GM12891 (cell line): ENCODE measurements around the gene CD276.
"Not testable (repeated sequence)": the region's sequence is repeated elsewhere in the genome, so short reads cannot be mapped to it uniquely, and the experiment has no call there.

Experiments
- DNase-seq: peaks from one replicate; pipeline ENCODE4 v3.0.0; 2011; ENCODE audit warnings: low spot score; ENCODE audit not compliant: insufficient read length
- FAIRE-seq: peaks from 2 replicates; lab custom pipeline; 2011; peaks lifted over from hg19 to GRCh38; lab: Jason Lieb, UNC
- PAX5 ChIP-seq: IDR thresholded peaks from 2 replicates; pipeline ENCODE4 v1.6.1; 2011; ENCODE audit warnings: low read length, moderate library complexity, mild to moderate bottlenecking; ENCODE audit not compliant: insufficient read depth, severe bottlenecking
- POLR2A ChIP-seq: IDR thresholded peaks from 2 replicates; pipeline ENCODE4 v1.6.1; 2011; ENCODE audit warnings: low read depth, low read length, control low read depth
- POLR2AphosphoS5 ChIP-seq: IDR thresholded peaks from 2 replicates; pipeline ENCODE4 v1.6.1; 2011; ENCODE audit warnings: low read depth, low read length, control low read depth
- POU2F2 ChIP-seq: IDR thresholded peaks from 2 replicates; pipeline ENCODE4 v1.6.1; 2011; ENCODE audit warnings: low read depth, mild to moderate bottlenecking, control low read depth, low read length, moderate library complexity
- SPI1 ChIP-seq: IDR thresholded peaks from 2 replicates; pipeline ENCODE4 v1.6.1; 2011; ENCODE audit warnings: low read depth, low read length, control low read depth
- TAF1 ChIP-seq: IDR thresholded peaks from 2 replicates; pipeline ENCODE4 v1.6.1; 2011; ENCODE audit warnings: low read depth, low read length, control low read depth

The CD276 gene

DNA sequence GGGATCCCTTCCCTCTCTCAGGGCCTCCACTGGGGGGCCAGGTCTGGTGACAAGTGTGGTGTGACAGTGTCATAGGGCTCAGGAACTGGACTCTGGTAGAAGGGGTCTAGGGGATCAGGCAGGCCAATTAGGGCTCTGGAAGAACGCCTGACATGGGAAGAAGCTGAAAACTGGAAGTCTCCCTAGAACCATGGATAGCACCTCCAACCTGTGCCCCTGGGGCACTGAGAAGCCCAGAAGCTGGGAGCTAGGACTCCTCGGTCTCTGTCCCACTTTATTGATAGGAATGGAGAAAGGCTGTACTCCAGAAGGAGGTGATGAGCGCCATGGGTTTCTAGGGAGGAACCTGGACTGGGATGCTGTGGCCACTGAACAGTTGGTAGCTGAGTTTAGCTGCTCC, 38.2 kb downstream of the CD276 start:
- TF ChIP-seq POLR2A: no peak
- no peak for TF ChIP-seq SPI1
- no peak for TF ChIP-seq PAX5
- no peak for FAIRE-seq
- DNase-seq: no peak

DNA sequence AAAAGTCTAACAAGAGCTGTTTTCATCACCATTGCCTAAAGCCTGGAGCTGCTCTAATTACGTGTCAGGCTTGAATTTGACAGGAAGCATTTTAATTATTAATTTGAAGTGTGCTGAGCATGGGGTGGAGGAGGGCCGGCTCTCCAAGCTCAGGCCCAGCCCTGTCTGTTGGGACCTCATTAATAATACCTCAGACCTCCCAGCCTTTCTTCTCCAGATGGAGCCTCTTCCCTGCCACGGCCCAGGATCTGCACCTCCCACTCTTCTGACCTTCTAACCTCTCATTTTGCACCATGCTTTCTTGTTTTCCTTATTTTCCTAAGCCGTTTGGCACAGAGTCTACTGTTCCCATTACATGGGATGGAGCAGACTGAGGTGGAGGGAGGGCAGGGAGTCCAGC, 39.0 kb downstream of the CD276 start:
- DNase-seq (no peak), FAIRE-seq (no peak)
- TF ChIP-seq TAF1 (no peak), POU2F2 (no peak), POLR2A (no peak), PAX5 (no peak), SPI1 (no peak), POLR2AphosphoS5 (no peak)

DNA sequence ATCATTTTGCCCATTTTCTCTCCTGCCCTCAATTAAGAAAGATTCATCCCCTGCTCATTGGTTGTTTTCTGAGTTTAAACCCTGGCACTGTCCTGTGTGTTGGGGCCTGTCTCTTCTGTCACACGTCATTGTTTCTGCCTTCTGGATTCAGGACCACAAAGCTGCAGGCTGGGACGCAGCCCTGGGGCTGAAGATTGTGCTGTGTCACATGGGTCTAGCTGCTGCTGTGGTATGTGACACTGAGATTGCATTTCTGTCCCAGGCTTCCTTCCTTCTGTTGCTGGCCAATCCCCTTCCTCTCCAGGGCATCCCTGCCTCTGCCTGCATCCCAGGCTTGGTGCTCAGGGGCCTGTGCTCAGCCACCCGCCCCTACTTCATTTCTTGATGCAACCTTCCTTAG, 40.0 kb downstream of the CD276 start:
- TF ChIP-seq SPI1 (no peak), PAX5 (no peak), POU2F2 (no peak), TAF1 (no peak), POLR2AphosphoS5 (no peak), POLR2A (no peak)
- no peak for DNase-seq
- FAIRE-seq: no peak

DNA sequence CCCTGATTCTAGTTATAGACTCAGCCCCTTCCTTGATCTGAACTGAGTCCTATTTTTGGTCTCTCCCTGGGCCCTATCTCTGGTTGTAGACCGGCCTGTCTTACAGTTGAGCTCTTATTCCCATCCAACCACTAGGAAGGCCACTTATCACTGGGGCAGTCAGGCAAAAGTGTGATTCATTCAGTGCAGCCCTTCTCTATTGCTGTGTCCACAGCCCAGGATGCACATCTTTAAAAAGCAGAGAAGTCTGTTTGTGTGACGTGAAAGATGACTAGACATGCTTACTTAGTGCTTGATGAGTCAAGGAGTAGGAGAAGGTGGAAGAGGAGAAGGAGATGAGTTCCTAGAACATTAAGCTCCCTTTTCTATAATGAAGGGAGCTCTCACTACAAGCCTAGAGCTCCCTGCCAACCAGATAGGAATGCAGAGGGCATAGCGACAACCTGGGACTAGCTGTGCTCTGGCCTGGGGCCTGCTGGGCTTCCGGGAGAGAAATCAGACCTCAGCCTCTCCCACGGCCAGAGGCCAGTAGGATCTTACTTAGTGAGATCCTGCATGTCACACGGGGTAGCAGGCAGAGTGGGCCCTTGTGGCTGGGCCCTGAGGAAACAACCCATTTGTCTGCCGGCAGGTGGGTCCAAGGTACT, 43.3 kb downstream of the CD276 start:
- FAIRE-seq: no peak
- DNase-seq: no peak
- no peak for TF ChIP-seq SPI1
- TF ChIP-seq POLR2AphosphoS5: no peak
- TF ChIP-seq POU2F2: no peak
- TF ChIP-seq POLR2A: no peak
- TF ChIP-seq PAX5: no peak
- TF ChIP-seq TAF1: no peak

DNA sequence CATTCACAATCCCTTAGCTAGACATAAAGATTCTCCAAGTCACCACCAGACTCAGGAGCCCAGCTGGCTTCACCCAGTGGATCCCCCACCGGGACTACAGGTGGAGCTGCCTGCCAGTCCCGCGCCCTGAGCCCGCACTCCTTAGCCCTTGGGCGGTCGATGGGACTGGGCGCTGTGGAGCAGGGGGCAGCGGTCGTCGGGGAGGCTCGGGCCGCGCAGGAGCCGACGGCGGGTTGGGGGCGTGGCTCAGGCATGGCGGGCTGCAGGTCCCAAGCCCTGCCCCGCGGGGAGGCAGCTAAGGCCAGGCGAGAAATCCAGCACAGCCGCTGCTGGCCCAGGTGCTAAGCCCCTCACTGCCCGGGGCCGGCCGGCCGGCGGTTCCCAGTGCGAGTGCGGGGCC, 47.9 kb downstream of the CD276 start:
- not testable (repeated sequence) for DNase-seq, FAIRE-seq

DNA sequence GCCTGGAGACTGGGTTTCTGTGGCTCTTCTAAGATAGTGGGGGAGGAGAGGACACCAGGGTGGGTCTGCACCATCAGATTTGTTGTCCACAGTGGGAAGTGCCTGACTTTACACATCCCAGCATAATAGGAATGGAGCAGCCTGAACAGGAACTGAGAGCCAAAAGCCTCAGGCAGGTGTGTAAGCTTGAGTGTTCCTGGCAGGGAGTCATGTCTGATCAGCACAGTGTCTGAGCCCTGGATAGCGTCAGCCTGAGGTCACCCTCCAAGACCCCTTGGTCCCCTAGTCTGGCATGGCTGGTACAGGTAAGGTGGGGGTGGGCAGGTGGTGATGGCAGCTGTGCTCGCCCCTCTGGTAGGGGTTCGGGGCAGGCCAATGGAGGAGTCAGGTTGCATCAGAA, 48.7 kb downstream of the CD276 start:
- FAIRE-seq (no peak), DNase-seq (no peak)
- TF ChIP-seq POLR2A: no peak
- TF ChIP-seq TAF1: no peak
- no peak for TF ChIP-seq PAX5

DNA sequence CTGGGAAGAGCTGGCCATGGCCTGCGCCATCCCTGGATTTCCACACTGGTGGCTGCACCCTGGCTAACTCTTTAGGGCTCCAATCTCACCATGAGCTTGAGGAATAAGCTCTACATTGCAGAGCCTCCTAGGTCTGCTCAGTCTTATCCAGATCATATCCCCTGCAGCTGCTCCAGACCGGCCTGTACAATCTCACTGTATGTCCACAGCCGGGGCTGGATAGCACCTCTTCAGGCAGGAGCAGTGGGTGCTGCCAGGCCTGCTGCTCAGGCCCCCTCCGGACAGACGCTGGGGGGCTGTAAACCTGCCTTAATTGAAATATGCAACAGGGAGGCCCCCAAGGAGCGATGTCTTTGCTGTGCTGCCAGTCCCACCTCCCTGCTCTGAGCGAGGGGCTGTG, 53.4 kb downstream of the CD276 start:
- FAIRE-seq (no peak), DNase-seq (no peak)
- no peak for TF ChIP-seq TAF1
- no peak for TF ChIP-seq PAX5
- TF ChIP-seq POLR2AphosphoS5: no peak
- no peak for TF ChIP-seq SPI1
- TF ChIP-seq POU2F2: no peak
- TF ChIP-seq POLR2A: no peak

DNA sequence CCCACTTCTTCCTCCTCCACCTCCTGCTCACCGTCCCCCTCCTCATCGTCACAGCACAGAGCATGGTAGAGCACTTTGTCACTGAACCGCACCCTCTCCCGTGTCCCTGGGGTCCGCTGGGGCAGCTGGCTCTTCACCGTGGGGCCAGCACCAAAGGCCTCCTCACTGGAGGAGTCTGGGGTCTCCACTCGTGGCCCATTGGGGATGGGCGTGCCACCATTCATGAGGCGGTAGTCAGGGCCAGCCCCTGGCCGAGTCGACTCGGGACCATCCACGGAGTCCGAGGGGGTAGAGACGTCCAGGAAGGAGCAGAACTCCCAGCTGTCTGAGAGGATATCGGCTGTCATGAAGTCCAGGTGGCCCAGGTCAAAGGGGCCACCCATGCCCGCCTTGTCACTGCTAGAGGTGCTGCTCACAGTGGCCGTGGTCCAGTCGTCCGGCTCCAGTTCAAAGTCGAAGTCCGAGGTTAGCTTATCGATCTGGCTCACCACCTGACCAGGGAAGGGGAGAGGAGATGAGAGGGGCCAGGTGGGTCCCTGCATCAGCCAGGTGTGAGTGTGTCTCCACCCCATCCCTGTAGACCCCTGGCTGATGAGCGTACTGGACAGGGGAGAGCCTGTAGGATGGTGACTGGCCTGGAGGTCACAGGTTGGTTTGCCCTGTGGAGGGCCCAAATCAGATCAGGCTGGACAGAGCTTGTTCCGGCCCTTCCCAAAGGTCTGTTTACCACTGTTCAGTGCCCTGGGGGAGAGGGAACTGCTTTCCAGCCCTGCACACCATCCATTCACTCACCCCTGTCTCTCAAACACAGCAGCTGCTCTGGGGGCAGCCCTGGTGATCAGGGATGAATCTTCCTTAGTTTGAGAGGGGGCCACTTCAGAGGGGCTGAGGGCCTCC, 56.2 kb downstream of the CD276 start:
- FAIRE-seq: no peak
- no peak for DNase-seq
- no peak for TF ChIP-seq SPI1
- TF ChIP-seq POU2F2: no peak
- TF ChIP-seq POLR2A: no peak
- TF ChIP-seq POLR2AphosphoS5: no peak
- no peak for TF ChIP-seq TAF1
- TF ChIP-seq PAX5: no peak

DNA sequence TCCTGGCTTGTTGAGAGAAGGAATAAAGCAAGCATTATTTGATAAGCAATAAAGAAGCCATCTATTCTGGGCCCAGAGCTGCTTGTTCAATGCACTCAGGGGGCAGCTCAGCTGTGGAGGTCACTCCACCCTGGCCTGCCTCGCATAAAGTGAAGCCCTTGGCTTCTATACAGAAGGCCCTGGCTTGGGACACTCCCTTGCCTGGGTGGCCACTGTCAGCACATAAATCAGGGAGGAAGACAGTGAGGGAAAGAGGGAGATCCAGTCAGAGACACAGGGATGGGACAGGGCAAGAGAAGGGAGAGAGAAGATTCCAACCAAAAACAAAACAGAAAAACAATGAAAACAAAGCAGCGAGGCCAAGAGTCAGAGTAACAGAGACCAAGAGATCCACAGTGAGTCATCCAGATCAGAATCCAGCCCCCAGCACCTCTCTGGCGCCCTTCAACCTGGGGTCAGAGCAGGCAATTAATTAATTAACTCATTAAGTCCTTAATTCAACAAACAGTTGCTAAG, 57.2 kb downstream of the CD276 start:
- no peak for TF ChIP-seq POLR2AphosphoS5
- TF ChIP-seq POU2F2: no peak
- DNase-seq (no peak), FAIRE-seq (no peak)

DNA sequence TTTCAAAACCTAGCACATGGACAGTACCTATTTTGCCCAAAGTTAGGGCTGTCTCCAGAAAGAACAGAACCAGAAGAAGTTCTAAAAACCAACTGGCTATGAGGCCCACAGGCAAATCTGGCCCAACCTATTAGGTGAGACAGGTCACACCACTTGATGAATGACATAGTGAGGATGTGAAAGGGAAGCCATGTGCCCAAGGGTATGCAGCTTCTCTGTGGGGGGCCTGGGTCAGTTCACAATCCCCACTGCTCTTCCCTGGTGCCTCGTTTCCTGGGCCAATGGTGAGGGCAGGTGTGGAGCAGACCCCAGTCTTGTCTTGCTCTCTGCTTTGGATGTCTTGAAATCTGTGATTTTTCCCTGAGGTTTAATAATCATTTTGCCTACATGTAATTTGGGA, 60.1 kb downstream of the CD276 start:
- no peak for TF ChIP-seq SPI1
- TF ChIP-seq POU2F2: no peak
- no peak for TF ChIP-seq POLR2AphosphoS5
- no peak for TF ChIP-seq PAX5
- TF ChIP-seq POLR2A: no peak
- no peak for TF ChIP-seq TAF1
- no peak for DNase-seq
- FAIRE-seq: no peak

DNA sequence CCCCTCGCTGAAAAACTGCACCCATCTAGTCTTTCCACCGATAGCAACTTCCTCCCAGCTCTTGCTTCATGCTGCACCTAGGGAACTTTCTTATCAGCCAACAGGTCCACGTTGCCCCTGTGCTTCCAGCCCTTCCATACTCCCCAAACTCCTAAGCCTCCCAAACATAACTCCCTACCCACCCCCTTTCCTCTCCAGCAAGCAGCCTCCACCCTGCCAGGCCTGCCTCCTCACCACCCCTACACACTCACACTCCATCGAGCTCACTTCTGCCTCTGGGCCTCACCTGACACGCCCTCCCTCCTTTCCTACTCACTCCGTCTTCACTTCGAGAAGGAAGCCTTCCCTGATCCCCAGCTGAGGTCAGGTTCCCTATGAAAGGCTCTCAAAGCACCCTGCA, 60.9 kb downstream of the CD276 start:
- DNase-seq (no peak), FAIRE-seq (no peak)
- TF ChIP-seq POLR2AphosphoS5 (no peak), PAX5 (no peak)
